PFSK-1 (cell line): ENCODE results near the gene MTUS2.

Experiments
- FOXP2 ChIP-seq: optimal IDR thresholded peaks from 2 replicates; pipeline ENCODE3; 2011; ENCODE audit warnings: borderline replicate concordance, control low read depth, inconsistent platforms; ENCODE audit not compliant: insufficient read depth; ENCODE audit errors: extremely low read length, extremely low read depth
- POLR2AphosphoS5 ChIP-seq: IDR thresholded peaks from 2 replicates; pipeline ENCODE4 v1.6.1; 2012; ENCODE audit warnings: low read depth, mild to moderate bottlenecking, control low read depth, low read length, moderate library complexity
- REST ChIP-seq, 2 experiments: IDR thresholded peaks; 2 replicates each; pipeline versions ENCODE4 v1.6.1 to v1.8.0; 2011 to 2012; ENCODE audit warnings: low read depth in 2 of 2, low read length in 2 of 2, control low read depth in 1 of 2, inconsistent platforms in 1 of 2, mild to moderate bottlenecking in 1 of 2, moderate library complexity in 1 of 2; ENCODE audit not compliant: insufficient read depth in 1 of 2
- SIN3A ChIP-seq: IDR thresholded peaks from 2 replicates; pipeline ENCODE4 v1.6.1; 2012; ENCODE audit warnings: mild to moderate bottlenecking, low read length, moderate library complexity, borderline replicate concordance; ENCODE audit not compliant: insufficient read depth
- TAF1 ChIP-seq: IDR thresholded peaks from 2 replicates; pipeline ENCODE4 v1.6.1; 2012; ENCODE audit warnings: low read length, control low read depth, borderline replicate concordance; ENCODE audit not compliant: insufficient read depth

GRCh38 chr13:29446016-29446415, 625.9 kb downstream of the MTUS2 start:
- TF ChIP-seq SIN3A: no peak
- no peak for TF ChIP-seq REST (IDR thresholded peaks at IDR 0.05; ENCODE audit: insufficient read depth in 1 of 2, low read depth in 2 of 2, low read length in 2 of 2)
- no peak for TF ChIP-seq POLR2AphosphoS5
- no peak for TF ChIP-seq TAF1
- no peak for TF ChIP-seq FOXP2
